HG03432 (cell line): ENCODE results near the gene LRRC42.
"Not testable (repeated sequence)": the region's sequence is repeated elsewhere in the genome, so short reads cannot be mapped to it uniquely, and the experiment has no call there.

Experiments used
- ATAC-seq: cut with Tn5 transposase; IDR thresholded peaks from one replicate; pipeline ENCODE4 v1.9.1; 2021; ENCODE audit warnings: mild to moderate bottlenecking, moderate library complexity; ENCODE audit not compliant: unreplicated experiment

LRRC42 gene

GRCh38 chr1:54003249-54003646, 57.1 kb downstream of the LRRC42 start:
- no peak for ATAC-seq

DNA sequence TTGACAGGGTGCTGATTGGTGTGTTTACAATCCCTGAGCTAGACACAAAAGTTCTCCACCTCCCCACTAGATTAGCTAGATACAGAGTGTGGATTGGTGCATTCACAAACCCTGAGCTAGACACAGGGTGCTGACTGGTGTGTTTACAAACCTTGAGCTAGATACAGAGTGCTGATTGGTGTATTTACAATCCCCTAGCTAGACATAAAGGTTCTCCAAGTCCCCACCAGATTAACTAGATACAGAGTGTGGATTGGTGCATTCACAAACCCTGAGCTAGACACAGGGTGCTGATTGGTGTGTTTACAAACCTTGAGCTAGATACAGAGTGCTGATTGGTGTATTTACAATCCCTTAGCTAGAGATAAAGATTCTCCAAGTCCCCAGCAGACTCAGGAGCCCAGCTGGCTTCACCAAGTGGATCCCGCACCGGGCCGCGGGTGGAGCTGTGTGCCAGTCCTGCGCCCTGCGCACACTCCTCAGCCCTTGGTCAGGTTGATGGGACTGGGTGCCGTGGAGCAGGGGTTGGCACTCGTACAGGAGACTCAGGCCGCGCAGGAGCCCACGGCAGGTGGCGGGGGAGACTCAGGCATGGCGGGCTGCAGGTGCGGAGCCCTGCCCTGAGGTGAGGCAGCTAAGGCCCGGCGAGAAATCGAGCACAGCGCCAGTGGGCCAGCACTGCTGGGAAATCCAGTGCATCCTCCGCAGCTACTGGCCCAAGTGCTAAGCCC, 57.8 kb downstream of the LRRC42 start:
- not testable (repeated sequence) for ATAC-seq

DNA sequence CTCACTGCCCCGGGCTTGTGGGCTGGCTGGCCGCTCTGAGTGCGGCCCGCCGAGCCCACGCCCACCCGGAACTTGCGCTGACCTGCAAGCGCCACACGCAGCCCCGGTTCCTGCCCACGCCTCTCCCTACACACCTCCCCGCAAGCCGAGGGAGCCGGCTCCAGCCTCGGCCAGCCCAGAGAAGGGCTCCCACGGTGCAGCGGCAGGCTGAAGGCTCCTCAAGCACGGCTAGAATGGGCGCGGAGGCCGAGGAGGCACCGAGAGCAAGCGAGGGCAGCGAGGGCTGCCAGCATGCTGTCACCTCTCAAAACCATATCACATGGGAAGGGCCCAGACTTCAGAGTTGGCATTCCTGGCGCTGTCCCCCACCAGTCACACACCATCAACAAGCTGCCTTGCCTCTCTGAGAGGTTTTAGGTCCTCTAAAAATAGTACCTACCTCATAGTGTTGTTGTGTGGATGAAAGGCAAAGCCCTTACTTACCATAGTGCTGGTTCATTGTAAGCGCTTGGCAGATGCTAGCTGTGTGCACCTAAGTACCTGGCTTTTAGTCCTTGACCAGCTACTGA, 58.4 kb downstream of the LRRC42 start:
- no peak for ATAC-seq

GRCh38 chr1:54006508-54006907, 60.4 kb downstream of the LRRC42 start:
- ATAC-seq, result no peak

- ATAC-seq, result no peak
Measured at GRCh38 chr1:54007613-54008012, 61.5 kb downstream of the LRRC42 start.

DNA sequence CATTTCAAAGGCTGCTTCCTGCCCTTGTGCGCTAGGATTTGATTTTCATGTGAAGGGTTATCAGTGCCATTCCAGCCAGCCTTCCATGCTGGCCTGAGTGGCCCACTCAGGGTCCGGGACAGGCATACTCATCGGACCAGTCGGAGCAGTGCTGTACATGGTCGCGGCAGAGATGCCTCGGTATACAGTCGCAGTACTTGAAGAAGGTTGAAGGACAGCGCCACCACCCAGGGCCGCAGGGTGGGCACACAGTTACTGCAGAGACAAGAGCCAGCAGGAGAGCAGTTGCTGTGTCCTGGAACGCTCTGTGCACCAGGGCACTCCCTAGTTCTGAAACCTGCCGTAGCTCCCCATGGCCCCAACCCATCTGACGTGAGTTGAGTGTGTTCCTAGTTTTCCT, 62.7 kb downstream of the LRRC42 start:
- ATAC-seq, result no peak

DNA sequence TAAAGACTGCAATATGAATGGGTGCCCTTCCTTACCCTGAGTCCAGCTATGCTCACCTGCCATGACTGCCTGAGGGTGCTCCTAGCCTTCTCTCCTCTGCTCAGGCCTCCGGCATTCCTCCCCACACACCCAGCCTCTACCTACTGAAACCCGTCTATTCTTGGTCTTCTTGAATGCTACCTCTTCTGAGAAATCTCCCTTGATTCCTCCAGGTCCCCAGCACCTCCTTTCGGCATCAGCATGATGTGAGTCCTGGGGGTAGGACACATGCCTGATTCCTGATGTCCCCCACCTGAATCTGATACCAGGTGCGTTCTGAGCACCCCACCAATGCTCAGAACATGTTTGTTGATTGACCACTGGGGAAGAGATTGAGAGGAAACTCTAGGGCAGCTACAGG, 63.3 kb downstream of the LRRC42 start:
- no peak for ATAC-seq

DNA sequence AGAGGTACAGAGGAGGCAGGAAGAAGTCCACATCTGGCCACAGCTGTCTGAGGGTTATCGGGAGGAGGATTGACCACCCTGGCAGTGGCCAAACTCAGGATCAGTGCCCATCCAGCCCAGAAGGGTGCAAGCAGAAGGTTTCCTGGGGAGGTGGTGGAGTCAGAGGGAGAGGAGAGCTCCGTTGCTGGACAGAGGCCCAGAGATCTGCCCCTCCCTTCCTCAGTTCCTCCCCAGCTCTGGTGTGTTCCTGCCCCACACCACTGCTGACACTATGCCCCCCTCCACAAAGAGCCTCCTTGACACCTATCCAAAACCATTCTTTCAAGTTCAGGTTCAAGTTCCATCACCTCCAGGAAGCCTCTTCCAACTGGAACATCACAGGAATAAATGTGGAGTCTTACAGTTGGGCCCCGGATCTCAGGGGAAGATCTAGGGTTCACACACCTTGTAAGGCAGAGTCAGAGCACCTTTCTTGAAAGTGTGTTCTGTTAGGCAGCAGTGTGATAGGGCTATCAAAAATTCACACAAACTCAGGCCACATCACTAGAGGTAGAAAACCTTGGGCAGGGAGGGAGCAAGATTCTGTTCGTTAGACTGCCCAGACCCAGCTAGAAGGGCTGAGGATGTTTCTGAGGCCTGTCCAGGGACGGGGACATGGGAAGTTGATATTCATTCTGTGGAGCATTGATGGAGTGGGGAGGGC, 64.4 kb downstream of the LRRC42 start:
- ATAC-seq, result no peak

GRCh38 chr1:54011316-54012007, 65.3 kb downstream of the LRRC42 start:
- ATAC-seq, result no peak

DNA sequence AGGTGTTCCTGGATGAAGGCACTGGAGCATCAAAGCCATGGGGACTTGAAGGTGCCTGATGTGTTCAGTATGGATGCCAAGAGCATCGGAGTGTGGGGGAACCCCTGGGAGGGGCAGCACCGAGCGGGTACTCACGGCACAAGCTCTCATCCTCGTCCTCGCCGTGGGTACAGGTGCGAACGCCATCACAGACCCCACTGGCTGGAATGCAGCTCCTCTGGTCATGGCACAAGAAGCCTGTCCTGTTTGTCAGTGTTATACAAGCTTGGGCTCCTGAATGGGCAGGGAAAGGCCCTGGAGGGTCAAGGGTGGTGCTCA, 65.8 kb downstream of the LRRC42 start:
- ATAC-seq, result no peak

DNA sequence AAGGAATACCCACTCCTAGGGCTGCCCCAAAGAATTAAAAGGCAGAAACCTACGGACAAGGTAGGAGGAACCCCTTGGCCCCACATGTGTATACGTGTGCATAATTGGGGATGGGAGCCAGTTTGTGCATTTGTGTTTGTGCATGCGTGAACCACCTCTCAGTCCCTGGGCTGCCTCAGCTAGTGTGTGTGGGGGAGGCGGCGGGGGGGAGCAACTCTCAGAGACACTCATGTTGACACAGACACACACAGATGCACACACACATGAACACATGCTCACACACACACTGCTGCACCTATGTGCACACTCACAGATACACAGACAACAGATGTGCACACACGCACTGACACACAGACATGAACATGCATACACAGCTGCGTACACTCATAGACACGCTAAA, 66.7 kb downstream of the LRRC42 start:
- no peak for ATAC-seq

GRCh38 chr1:54013393-54014008, 67.4 kb downstream of the LRRC42 start:
- no peak for ATAC-seq

GRCh38 chr1:54014009-54014629, 68.0 kb downstream of the LRRC42 start:
- no peak for ATAC-seq

DNA sequence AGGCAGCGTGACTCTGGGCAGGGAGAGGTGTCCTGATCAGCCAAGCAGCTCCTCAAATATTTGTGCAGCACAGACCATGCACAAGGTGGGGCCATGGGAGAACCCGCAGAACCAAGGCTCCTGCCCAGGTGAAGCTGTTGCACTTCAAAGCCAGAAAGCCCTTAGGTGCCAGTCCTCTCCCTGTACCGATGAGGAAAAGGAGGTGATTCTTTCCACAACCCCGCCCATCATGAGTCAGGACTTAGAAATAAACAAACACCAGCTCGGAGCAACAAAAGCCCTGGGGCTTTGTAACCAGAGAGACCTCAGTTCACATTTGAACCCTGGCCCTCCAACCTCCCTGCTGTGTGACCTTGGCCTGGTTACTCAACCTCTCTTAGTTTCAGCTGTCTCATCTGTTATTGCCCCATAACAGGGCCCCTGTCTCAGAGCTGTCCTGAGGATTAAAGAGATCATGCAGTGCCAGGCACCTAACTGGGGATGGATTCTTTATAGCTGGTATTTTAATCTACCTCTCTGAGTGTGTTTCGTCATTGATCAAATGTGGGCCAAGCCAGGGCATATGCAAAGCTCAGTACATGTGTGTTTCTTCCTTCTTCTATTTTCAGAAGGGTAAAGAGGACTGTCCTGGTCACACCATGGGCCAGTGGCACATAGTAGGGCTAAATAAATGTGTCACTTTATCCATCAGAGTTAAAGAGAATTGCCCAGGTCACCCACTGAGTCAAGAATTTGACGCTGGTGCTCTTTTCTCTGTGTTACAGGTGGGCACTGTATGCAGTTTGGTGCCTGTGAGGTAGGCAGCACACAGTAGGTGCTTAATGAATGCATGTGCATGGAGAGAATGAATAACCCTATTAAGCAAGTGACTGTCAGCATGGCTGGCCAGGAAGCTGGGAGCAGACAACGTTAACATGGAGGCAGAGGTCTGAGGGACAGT, 70.5 kb downstream of the LRRC42 start:
- no peak for ATAC-seq
